ENCODE results near the gene PEAK3. TPM values are rescaled to one million over a fixed set of nuclear protein-coding genes. Genes with fewer than 3 reads are reported as not detected.
A peak's percentile ranks its signal among the peaks of the same experiment; 100 is the strongest.

Gene PEAK3
- total RNA-seq, 1 donor from 2014 or later: 0.51 TPM

DNA sequence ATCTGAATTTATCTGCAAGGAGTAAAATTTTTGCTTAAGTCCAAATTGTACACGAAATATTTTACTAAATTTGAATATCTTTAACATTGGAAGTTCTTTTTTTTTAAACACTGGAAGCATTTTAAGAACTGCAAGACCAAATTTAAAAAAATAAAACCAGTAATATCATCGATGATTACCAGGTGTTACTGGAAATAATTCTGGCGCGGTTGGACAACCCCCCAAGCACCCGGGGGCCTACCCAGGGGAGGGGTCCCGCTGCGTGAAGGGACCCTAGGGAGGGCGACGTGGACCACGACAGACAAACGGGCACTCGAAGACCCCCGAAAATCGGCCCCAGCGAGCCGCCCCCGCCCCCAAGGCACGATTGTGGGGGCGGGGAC is 13.1 kb downstream of the PEAK3 start:
- Mint-ChIP-seq H3K27ac (ENCODE audit: unreplicated experiment) (peak overlapping the region; percentile 52), H3K36me3 (ENCODE audit: unreplicated experiment) (peaks cover 10% of the 10 kb centered on the region), H3K4me1 (ENCODE audit: unreplicated experiment) (peaks cover 36% of the 10 kb centered on the region), H3K9me3 (ENCODE audit: unreplicated experiment) (no peaks in the 10 kb centered on the region), H3K27me3 (ENCODE audit: unreplicated experiment) (no peaks in the 10 kb centered on the region), H3K4me3 (ENCODE audit: unreplicated experiment) (peak overlapping the region; percentile 88)
- TF ChIP-seq, protein P1, sequence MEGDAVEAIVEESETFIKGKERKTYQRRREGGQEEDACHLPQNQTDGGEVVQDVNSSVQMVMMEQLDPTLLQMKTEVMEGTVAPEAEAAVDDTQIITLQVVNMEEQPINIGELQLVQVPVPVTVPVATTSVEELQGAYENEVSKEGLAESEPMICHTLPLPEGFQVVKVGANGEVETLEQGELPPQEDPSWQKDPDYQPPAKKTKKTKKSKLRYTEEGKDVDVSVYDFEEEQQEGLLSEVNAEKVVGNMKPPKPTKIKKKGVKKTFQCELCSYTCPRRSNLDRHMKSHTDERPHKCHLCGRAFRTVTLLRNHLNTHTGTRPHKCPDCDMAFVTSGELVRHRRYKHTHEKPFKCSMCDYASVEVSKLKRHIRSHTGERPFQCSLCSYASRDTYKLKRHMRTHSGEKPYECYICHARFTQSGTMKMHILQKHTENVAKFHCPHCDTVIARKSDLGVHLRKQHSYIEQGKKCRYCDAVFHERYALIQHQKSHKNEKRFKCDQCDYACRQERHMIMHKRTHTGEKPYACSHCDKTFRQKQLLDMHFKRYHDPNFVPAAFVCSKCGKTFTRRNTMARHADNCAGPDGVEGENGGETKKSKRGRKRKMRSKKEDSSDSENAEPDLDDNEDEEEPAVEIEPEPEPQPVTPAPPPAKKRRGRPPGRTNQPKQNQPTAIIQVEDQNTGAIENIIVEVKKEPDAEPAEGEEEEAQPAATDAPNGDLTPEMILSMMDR (IDR thresholded peaks at IDR 0.05): no peak
- DNase-seq (ENCODE audit: extremely low spot score, unreplicated experiment): no peak

DNA sequence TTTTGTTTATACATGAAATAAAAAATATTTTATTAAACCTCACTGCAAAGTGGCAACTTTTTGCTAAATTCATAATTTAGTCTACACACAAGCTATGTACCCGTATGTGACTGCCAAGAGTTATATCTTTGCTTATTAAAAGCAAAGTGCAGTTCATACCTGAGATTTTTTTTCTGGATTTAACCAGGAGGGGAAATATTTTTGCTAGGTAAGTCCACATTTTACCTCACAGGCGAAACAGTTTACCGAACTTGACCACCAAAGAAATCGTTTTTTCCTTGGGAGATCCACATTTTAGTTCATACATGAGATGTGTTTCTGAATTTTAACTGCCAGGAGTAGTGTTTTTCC is 13.5 kb downstream of the PEAK3 start:
- no peaks in the 10 kb centered on the region for H3K9me3 Mint-ChIP-seq (ENCODE audit: unreplicated experiment)
- peaks cover 32% of the 10 kb centered on the region for H3K4me1 Mint-ChIP-seq (ENCODE audit: unreplicated experiment)
- peaks cover 8% of the 10 kb centered on the region for H3K36me3 Mint-ChIP-seq (ENCODE audit: unreplicated experiment)
- H3K4me3 Mint-ChIP-seq (ENCODE audit: unreplicated experiment): peak overlapping the region; percentile 88
- H3K27me3 Mint-ChIP-seq (ENCODE audit: unreplicated experiment): no peaks in the 10 kb centered on the region
- peak overlapping the region; percentile 52 for H3K27ac Mint-ChIP-seq (ENCODE audit: unreplicated experiment)
- TF ChIP-seq, protein P1 (IDR thresholded peaks at IDR 0.05): no peak
- no peak for DNase-seq (ENCODE audit: extremely low spot score, unreplicated experiment)

DNA sequence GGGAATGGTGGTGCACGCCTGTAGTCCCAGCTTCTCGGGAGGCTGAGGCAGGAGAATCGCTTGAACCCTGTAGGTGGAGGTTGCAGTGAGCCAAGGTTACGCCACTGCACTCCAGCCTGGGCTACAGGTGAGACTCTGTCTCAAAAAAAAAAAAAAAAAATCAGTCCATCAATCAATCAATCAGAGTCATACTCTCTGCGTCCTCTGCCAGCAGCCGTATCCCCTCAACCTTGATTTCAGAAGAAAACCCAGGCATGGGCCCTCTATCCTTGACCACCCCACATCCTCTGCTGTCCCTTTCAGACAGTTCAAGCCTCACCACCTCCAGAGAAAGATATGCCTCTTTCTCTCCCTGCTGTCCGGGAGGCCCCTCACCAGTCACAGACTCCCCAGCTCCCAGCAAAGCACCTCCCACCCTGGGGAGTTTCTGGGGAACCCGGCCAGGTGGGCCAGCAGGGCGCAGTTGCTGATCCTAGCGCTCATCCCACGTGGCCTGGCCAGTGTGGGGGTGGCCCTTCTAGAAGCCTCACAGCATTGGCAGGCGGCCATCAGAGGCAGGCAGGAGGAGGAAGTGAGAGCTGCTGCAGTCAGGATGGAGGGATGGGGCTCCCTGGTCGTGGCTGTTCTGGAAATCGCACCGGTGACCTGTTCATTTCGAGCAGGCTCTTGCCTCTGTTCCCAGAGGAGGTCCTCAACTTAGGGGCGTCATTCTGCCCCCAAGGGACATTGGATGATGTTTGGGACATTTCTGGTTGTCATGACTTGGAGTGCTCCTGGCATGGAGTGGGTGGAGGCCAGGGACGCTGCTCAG is 15.6 kb downstream of the PEAK3 start:
- H3K4me3 Mint-ChIP-seq (ENCODE audit: unreplicated experiment): no peak overlapping the region
- no peak for DNase-seq (ENCODE audit: extremely low spot score, unreplicated experiment)
- no peaks in the 10 kb centered on the region for H3K9me3 Mint-ChIP-seq (ENCODE audit: unreplicated experiment)
- TF ChIP-seq, protein P1 (IDR thresholded peaks at IDR 0.05): no peak
- peaks cover under 1% of the 10 kb centered on the region for H3K36me3 Mint-ChIP-seq (ENCODE audit: unreplicated experiment)
- peak overlapping the region; percentile 50 for H3K27ac Mint-ChIP-seq (ENCODE audit: unreplicated experiment)
- peaks cover 15% of the 10 kb centered on the region for H3K4me1 Mint-ChIP-seq (ENCODE audit: unreplicated experiment)
- H3K27me3 Mint-ChIP-seq (ENCODE audit: unreplicated experiment): no peaks in the 10 kb centered on the region

DNA sequence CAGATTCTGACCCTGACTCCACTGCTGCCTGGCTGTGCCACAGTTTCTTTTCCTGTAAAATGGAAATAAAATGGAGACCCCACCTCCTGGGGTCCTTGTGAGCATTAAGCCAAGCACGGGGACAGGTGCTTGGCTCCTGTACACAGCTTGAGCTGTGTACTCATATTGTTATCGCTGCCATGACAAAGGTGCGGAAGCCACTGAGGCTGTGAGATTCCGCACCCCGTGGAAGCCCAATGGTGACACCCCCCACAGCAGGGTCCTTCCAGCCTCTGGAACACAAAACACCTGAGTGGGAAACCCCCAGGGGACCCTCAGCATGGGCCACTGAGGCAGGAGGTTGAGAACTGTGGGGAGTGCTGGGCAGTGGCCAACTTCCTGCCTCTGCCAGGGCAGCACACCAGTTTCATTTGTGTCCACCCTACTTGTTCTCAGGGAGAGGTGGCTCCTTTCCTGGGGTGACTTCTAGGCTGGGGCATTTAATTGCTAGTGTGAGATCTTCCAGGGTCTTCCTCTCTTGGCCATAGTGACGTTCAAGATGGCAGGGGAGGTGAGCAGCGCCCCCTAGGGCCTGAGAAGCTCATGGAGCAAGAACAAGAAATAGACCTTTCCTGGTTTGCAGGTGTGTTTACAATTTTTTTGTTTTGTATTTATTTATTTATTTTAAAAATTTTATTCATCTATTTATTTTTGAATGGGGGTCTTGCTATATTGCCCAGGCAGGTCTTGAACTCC is 20.4 kb downstream of the PEAK3 start:
- no peaks in the 10 kb centered on the region for H3K27me3 Mint-ChIP-seq (ENCODE audit: unreplicated experiment)
- H3K4me1 Mint-ChIP-seq (ENCODE audit: unreplicated experiment): peaks cover 11% of the 10 kb centered on the region
- TF ChIP-seq, protein P1 (IDR thresholded peaks at IDR 0.05): peak; percentile 62
- H3K4me3 Mint-ChIP-seq (ENCODE audit: unreplicated experiment): no peak overlapping the region
- H3K27ac Mint-ChIP-seq (ENCODE audit: unreplicated experiment): no peak overlapping the region
- no peak for DNase-seq (ENCODE audit: extremely low spot score, unreplicated experiment)
- H3K9me3 Mint-ChIP-seq (ENCODE audit: unreplicated experiment): no peaks in the 10 kb centered on the region
- H3K36me3 Mint-ChIP-seq (ENCODE audit: unreplicated experiment): no peaks in the 10 kb centered on the region

DNA sequence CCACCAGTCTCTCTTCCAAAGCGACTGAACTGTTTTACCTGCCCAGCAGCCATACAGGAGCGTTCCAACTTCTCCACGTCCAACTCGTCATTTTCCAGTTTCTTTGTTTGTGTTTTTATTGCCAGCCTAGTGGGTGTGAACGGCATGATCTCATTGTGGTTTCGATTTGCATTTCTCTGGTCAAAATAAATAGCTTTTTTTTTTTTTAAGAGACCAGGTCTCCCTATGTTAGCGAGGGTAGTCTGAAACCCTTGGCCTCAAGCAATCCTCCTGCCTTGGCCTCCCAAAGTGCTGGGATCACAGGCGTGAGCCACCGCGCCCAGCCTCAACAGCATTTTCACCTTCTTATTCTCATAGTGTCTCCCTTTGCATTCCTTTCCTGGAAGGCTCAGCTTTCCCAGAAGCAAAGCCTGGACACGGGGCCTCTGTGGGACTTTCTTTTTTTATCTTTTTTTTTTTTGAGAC is 21.6 kb downstream of the PEAK3 start:
- no peak for DNase-seq (ENCODE audit: extremely low spot score, unreplicated experiment)
- Mint-ChIP-seq H3K4me1 (ENCODE audit: unreplicated experiment) (peaks cover 7% of the 10 kb centered on the region), H3K4me3 (ENCODE audit: unreplicated experiment) (no peak overlapping the region), H3K36me3 (ENCODE audit: unreplicated experiment) (no peaks in the 10 kb centered on the region), H3K27me3 (ENCODE audit: unreplicated experiment) (no peaks in the 10 kb centered on the region), H3K9me3 (ENCODE audit: unreplicated experiment) (no peaks in the 10 kb centered on the region), H3K27ac (ENCODE audit: unreplicated experiment) (no peak overlapping the region)
- TF ChIP-seq, protein P1 (IDR thresholded peaks at IDR 0.05): no peak
